Measurements from ENCODE around the gene RUNX1.

- TF ChIP-seq POLR2A (IDR thresholded peaks at IDR 0.05; ENCODE audit: extremely low read depth, insufficient read length) (no peak), CTCF (IDR thresholded peaks at IDR 0.05; ENCODE audit: low read depth, low read length) (no peak)
Observed at GRCh38 chr21:34949499-34949898, 99.6 kb downstream of the RUNX1 start.
